Daoy (cell line): ENCODE results near the gene NR3C2. TPM values are rescaled to one million over a fixed set of nuclear protein-coding genes. Genes with fewer than 3 reads are reported as not detected.
"Not testable (repeated sequence)": the region's sequence is repeated elsewhere in the genome, so short reads cannot be mapped to it uniquely, and the experiment has no call there.

Experiments used
- DNase-seq: peaks from one replicate; pipeline ENCODE4 v3.0.0-alpha.2; 2015; ENCODE audit warnings: low read depth
- total RNA-seq: library from RNA; depleted of rRNA; stranded (reverse); fragments of >200 nt; shearing (Covaris generic); gene quantifications from 2 replicates; pipeline ENCODE4 v1.2.3, GENCODE V29; 2014

Gene NR3C2
- total RNA-seq, 1 experiment from 2014 or later: 0.34 TPM

DNA sequence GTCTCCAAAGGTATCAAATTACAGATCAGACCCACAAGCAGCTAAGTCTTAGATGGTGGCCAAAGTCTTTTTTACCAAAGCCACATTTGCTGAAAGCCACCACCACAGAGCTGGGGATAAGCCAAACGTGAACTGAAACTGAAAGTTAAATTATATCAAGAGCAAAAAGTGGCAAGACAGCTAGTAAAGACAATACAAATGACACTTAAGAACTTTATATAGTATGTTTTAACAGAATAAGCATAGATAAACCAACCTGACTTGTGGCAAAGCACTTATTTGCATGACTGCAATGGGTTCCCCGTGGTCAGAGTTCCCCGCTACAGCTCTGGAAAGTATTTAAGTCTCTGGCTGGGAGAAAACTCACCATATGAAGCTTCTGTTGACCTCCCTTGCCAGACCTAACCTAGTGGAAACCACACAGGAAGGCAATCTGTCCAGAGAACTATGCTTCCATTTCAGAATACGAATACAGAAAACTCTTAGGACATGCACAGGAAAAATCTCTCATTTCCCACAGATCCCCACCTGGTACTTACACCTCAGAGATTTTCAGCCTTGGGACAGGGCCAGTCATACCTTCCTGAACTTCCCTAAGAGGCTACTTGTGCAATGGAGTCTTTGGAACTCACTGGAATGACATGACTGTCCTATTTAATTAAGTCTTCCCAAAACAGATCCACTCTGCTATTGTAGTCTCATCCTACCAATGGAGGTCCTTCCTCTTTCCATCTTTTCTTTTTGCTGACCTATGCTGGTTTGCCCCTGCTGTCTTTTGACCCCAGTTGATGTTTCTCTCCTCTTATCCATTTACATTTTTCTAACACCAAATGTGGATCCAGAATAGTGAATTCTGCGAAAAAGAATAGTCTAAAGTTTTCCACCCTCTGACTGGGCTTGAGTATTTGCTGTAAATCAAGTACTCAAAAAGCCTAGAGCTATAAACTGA, 225.1 kb downstream of the NR3C2 start:
- peak; percentile 6 for DNase-seq

DNA sequence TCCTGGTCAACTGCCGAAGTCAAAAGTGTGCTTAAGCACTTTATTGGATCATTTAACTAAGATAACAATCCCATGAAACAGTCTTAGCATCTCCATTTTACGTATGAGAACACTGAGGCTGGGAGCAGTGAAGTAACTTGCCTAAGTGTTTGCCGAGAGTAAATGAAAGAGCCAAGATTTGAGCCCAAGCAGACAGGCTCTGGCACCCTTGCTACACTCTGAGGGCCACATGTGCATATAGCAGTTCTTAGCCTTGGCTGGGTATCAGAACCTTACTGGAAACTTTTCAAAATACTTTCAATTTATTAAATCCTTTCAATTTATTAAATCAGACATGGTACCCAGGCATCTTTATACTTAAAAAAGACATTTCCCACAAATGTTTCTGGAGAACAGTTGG, 225.9 kb downstream of the NR3C2 start:
- no peak for DNase-seq

DNA sequence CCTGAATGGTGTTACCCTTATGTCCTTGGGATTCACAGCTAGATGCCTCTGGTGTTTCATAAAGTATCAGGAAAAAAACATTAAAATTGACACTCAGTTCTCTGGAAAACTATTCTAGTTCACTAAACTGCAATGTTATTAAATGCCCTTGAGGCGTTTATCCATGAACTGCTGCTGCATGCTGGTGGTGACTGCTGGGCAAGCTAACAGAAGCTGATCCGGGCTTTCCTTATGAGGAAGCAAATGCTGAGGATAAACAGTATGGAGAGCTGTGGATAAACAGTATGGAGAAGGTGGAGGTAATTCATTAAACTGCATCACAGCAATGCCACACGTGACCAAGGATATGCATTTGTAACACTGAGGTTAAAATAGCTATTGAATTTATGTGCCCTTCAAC, 227.0 kb downstream of the NR3C2 start:
- no peak for DNase-seq

DNA sequence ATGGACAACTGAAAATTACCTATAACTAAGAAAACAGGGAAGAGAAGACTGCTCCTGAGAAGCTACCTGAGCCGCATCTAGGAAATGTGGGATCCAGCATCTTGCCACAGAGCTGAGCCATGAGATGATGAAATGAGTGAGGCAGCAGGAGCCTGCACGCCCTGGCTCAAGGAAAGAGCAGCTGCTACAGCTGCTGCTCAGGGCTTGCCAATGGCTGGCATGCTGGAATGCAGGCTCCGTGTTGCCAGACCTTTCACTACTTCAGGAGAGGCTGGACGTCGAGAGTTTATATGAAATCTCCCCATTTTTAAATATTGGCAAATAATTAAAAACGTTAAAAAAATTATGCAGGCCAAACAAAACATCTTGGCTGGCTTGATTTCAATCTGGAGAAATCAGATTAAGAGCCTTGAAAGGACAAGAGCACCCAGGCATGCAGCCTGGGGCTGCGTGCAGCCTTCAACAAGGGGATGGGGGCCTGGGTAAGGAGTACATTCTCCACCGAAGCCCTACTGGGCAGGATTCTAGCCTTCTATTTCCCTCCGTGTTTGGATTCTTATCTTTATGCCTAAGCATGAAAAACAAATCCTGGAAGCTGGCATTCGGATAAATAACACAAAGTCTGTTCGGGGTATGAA, 227.6 kb downstream of the NR3C2 start:
- no peak for DNase-seq

DNA sequence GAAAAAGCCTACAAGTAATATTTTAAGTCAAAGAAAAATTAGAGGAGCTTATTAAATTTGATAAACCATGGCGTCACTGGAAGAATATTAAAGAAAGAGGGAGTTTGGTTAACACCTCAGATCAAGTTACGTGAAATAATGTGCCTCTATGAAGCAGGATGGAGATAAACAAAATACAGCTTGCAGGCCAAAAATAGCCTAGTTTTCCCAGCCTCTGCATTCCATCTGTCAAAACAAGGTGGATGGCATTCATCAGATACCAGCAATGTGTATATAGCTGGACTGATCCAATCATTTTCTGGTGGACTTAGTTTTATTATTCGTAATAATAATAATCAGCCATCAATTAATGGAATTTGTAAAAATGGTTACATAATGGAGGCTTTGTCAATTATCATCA, 230.7 kb downstream of the NR3C2 start:
- no peak for DNase-seq

DNA sequence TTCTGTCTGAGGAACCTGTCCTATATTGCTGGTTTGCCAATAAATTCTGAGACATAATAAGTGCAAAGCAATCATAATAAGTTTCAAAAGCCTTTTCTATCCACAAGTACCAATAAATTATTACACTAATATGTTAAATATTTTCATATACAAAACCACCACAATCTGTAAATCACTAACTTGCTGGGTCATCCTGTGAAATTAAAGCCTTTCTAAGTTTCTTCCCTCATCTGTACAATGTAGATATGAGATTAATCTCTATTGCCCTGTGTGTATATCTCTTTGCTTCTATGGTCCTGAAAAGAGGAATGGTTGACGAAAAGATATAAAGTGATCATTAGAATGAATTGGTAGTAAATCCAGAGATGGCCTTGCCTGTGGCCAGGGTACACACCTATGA, 231.6 kb downstream of the NR3C2 start:
- DNase-seq: no peak

DNA sequence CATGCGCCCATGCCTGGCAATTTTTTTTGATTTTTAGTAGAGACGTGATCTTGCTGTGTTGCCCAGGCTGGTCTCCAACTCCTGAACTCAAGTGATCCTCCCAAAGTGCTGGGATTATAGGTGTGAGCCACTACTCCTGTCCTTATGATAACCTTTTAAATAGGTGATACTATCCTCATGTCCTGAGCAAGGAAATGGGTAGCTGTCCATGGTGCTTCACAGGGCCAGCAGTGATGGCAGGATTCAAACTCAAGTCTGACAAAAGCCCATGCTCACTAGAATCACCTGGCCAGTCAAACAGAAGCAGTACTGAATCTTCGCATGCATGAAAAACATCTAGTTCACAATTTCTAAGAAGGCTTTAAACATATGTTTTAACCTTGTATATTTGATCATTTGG, 235.1 kb downstream of the NR3C2 start:
- no peak for DNase-seq

DNA sequence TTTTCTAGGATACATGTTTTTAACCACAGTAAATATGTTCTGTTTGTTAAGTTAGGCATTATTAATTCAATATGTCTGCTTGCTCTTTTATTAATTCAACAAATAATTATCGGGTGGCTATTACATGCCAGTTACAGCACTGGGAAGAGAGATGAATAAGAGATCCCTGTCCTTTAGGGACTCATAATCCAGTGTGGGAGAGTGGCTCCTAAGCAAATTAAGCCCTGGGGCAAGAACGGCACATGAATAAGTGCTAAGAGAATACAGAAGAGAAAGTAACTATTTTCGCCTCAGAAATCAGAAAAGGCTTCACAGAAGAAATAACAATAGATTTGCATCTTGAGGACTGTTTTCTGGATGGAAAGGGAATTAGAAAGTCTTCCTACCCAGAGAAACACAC, 236.7 kb downstream of the NR3C2 start:
- no peak for DNase-seq

DNA sequence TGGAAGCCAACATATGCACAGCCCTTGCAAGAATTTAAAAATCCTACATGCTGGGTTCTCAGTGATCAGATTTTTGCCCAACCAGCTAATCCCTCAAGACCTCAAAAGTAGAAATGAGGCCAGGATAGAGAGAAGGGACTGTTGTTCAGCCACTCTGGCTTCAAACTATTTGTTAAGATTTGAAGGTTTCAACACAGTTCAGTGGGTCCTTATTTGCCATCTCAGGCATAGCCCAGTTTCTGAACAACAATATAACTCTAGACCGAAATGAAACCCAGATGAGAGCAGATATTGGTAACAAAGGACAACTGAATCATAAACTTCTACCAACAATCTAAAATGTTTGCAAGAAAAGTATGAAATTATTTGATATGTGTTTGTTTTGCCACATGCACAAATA, 237.3 kb downstream of the NR3C2 start:
- no peak for DNase-seq

DNA sequence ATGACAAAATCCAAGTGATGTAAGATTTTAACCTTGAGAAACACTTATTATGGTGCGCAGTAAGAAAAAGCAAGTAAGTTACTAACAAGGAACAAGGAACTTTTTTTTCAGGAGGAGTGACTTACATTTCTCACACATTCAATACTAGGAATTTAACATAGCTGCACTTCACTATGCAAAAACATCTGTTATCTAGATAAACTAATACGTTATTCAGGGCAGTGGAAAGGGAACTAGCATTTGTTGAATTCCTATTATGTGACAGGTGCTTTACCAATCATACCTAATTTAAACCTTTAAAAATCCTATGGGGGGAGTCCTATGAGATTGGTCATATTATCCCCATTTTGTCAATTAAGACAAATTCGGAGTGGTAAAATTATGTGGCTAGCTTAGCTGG, 238.0 kb downstream of the NR3C2 start:
- no peak for DNase-seq

DNA sequence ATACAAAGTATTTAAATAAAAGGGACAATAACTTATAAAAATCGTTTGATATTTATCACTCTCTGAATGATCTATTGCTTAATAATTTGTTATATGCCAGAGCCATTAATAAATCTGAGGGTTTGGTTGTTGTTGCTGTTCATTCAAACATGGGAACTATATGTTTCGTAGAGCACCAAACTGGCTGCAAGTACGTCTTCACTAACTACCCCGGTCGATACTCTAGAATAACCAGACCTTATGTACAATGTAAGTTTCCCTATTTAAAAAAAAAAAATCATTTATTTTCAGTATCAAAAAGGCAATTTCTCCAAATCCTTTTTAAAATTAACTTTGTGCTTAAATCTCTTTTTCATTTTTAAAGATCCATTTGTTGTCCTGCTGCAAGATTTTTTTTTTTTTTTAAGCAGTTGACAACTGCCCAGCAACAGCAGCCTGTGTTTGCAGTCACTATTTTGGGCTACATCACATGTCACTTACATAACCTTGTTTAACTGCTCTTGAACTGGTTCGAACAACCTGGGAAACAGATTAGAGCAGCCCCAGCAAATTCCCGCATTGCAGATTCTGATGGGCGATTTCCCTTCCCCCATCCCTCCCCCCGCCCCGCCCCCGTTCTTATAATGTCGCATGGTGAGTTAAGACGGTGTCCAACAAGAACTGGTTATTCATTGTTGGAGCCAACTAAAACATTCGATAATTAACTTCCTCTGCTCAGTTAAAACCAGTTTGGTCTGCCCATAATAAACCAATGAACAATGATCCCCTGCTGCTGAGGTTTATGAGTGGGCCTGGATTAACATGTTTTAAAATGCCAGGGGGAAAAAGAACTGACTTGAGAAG, 238.9 kb downstream of the NR3C2 start:
- DNase-seq: no peak

DNA sequence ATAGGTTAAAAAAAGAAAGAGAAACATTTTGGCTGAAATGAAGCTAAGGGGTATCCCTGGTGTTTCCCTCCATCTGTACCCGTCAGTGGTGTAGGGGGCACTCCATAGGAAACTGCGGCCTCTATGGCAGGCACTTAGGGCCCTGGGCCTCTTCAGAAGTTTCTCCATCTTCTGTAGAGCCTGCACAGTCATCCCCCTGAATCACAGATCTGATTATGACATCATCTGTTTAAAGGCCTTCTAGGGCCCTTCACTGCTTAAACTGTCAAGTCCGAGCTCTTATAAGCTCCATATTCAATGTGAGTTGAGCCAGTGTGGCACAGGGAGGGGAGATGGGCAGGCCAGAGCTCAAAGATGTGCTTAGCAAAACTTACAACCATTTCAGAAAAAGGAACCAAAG, 241.3 kb downstream of the NR3C2 start:
- no peak for DNase-seq

DNA sequence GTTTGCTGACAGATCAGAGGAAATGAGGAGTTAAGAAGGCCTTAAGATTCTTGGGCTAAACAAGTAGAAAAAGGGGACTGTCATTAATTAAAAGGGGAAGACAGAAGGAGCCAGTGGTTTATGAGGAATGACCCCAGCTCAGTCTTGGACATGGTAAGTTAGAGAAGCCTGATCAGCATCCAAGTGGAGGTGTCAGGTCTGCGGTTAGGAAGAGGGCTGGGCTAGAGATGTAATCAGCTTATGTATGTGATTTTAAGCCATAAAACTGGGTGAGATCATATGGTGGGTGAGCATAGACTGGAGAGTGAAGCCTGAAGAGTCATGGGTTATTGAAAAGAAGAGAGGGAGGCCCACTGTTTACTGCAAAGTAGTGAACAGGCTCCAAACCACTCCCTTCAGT, 246.1 kb downstream of the NR3C2 start:
- DNase-seq: peak; percentile 4

DNA sequence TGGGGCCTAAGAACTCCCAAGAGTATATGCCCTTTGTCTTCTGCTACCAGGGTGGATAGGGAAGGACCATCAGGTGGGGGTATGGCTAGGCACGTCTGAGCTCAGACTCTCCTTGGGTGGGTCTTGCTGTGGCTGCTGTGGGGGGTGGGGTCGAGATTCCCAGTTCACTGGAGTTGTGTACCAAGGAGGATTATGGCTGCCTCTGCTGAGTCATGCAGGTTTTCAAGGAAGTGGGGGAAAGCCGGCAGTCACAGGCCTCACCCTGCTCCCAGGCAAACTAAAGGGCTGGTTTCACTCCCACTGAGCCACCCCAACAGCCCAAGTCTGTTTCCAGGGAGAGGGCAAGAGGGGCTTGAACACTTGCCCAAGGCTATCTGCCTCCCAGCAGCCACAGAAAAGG, 249.7 kb downstream of the NR3C2 start:
- no peak for DNase-seq

DNA sequence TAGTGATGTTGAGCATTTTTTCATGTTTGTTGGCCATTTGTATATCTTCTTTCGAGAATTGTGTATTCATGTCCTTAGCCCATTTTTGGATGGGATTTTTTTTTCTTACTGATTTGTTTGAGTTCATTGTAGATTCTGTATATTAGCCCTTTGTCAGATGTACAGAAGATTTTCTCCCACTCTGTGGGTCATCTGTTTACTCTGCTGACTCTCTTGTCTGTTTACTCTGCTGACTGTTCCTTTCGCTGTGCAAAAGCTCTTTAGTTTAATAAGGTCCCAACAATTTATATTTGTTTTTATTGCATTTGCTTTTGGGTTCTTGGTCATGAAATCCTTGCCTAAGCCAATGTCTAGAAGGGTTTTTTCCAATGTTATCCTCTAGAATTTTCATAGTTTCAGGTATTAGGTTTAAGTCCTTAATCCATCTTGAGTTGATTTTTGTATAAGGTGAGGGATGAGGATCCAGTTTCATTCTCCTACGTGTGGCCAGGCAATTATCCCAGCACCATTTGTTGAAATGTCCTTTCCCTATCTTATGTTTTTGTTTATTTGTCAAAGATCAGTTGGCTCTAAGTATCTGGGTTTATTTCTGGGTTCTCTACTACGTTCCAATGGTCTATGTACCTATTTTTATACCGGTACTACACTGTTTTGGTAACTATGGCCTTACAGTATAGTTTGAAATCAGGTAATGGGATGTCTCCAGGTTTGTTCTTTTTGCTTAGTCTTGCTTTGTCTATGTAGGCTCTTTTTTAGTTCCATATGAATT, 254.6 kb downstream of the NR3C2 start:
- DNase-seq: not testable (repeated sequence)

DNA sequence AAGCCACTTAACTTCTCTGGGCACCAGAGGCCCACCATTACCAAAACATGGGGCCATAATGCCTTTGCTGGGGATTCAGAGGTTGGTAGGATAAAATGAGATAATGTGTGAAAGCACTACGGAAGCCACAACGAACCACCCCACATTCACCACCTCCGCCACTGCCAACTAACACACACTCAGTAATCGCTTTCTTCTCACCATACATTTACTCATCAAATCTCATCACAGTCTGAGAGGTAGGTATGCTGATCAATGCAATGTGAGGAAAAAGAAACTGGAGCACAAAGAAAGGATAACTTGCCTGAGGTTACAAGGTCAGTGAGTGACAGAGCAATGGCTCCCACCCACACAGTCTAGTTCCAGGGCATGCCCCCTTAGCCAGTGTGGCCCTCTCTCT, 257.3 kb downstream of the NR3C2 start:
- DNase-seq: no peak

DNA sequence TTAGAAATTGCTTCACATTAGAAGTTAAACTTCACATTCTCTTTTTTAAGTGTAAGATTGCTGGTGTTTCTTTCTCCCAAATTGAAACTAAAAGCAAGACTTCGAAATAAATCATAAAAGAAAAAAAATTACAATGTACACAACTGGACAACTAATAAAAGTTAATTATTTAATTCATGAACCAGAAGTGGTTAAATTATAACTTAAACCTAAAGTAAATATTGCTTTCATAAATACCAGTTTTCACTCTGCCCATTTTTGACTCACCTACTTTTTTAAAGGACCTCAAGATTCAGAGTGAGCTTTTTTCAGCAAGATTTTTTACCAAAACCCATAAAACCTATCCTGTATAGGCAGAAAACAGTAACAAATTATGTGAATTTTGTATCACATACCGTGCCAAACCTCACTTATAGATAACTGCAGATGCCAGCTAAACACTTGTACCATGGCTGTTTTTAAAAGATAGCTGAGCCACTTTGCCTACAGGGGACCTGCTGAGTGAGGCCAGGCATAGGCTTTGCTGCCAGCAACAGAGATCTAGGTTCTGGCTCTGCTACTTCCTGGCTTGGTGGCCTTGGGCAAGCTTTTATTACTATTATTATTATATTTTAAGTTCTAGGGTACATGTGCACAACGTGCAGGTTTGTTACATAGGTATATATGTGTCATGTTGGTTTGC, 259.8 kb downstream of the NR3C2 start:
- DNase-seq: no peak

DNA sequence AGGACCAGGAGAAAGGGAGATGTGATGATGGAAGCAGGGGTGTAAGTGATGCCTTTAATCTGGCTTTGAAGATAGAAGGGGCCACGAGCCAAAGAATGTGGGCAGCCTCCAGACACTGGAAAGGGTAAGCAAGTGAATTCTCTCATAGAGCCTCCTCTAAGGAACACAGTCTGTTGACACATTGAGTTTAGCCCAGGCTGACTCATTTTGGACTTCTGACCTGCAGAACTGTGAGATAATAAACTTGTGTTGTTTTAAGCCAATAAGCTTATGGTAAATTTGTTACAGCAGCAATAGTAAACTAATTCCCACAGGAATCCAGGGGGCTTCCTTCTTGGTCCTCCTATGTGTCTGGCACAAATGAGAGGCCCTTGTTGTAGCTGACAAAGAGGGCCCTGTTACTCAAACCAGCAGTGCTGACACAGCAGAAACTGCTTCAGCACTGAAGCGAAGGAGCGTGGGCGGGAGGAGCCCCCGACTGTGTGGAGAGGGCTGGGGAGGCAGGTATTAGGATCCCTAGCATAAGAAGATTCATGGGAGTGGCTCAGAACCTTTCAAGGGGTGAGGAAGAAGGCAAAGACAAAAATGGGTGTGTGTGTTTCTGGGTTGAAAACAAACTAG, 268.7 kb downstream of the NR3C2 start:
- DNase-seq: no peak

DNA sequence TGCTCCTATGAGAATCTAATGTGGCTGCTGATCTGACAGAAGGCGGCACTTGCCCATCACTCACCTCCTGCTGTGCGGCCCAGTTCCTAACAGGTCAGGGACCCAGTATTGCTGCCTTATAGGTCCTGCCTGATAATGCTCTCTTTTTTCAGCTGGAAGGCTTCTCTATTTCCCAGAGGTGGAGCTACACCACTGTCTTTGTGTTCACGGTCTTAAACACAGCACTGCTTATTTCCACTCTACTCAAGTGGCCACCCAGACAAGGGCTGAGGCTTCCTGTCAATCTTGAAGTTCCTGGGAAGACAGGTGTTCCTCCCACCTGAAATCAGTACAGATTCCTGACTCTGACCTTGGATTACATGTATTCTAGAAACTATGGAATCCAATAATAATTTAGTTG, 270.6 kb downstream of the NR3C2 start:
- no peak for DNase-seq
